GM19238 (cell line): ENCODE measurements around the gene KCTD17.

Experiments
- DNase-seq: peaks from one replicate; pipeline ENCODE4 v3.0.0; 2011; ENCODE audit warnings: low spot score; ENCODE audit not compliant: insufficient read length

The KCTD17 gene

GRCh38 chr22:37103656-37104452, 52.3 kb downstream of the KCTD17 start:
- DNase-seq, result no peak

- no peak for DNase-seq
Observed at GRCh38 chr22:37105154-37105553, 53.6 kb downstream of the KCTD17 start.

GRCh38 chr22:37105990-37106389, 54.4 kb downstream of the KCTD17 start:
- no peak for DNase-seq

GRCh38 chr22:37107816-37108621, 56.5 kb downstream of the KCTD17 start:
- no peak for DNase-seq

- no peak for DNase-seq
Observed at GRCh38 chr22:37109242-37109917, 57.8 kb downstream of the KCTD17 start, which contains the start of gene TMPRSS6. Gene TMPRSS6, minus strand, starts transcription at chr22:37109713. Its CDS starts 6,296 bp downstream, at chr22:37103417.

GRCh38 chr22:37111156-37111717, 59.7 kb downstream of the KCTD17 start:
- DNase-seq, result no peak

- no peak for DNase-seq
Observed at GRCh38 chr22:37112084-37112728, 60.7 kb downstream of the KCTD17 start.
